Measurements from ENCODE around the gene KRTAP12-4.

Gene KRTAP12-4

GRCh38 chr21:44650265-44650972 lies 4.0 kb downstream of the KRTAP12-4 start:
- Histone ChIP-seq H2AK5ac (ENCODE audit: low read length) (no peak overlapping the region), H3K27ac (ENCODE audit: low read depth, low read length) (no peak overlapping the region), H2BK120ac (ENCODE audit: insufficient read depth, low read length, poor library complexity) (no peak overlapping the region), H3K18ac (ENCODE audit: low read length) (no peak overlapping the region), H3K9ac (ENCODE audit: low read length) (no peak overlapping the region), H4K12ac (ENCODE audit: low read depth, low read length) (no peak overlapping the region), H3K4me3 (ENCODE audit: low read depth, low read length) (no peak overlapping the region), H3K23ac (ENCODE audit: low read length) (no peak overlapping the region), H3K4me1 (ENCODE audit: control insufficient read depth in 1 of 2, insufficient read depth in 2 of 2, low read length in 2 of 2) (no peaks in the 10 kb centered on the region), H4K8ac (ENCODE audit: low read depth, low read length) (no peak overlapping the region), H3K27me3 (ENCODE audit: insufficient read depth, low read length) (no peaks in the 10 kb centered on the region), H3K36me3 (ENCODE audit: control insufficient read depth in 1 of 2, insufficient read depth in 2 of 2, low read length in 2 of 2) (no peaks in the 10 kb centered on the region), H2AFZ (ENCODE audit: insufficient read depth, low read length, poor library complexity) (no peak overlapping the region), H3K79me1 (ENCODE audit: low read length) (no peaks in the 10 kb centered on the region), H3K9me3 (ENCODE audit: insufficient read depth, low read depth, low read length) (peaks cover 8% of the 10 kb centered on the region), H3K4ac (ENCODE audit: low read depth, low read length) (no peak overlapping the region), H3K79me2 (ENCODE audit: control insufficient read depth, insufficient read depth, low read length, poor library complexity) (no peaks in the 10 kb centered on the region), H2BK12ac (ENCODE audit: low read length) (no peak overlapping the region), H2BK5ac (ENCODE audit: low read depth, low read length, poor library complexity) (no peak overlapping the region), H3K4me2 (ENCODE audit: low read length) (no peak overlapping the region), H3K14ac (ENCODE audit: low read length) (no peak overlapping the region), H4K91ac (ENCODE audit: low read depth, low read length) (no peak overlapping the region)
- WGBS (ENCODE audit: extremely low coverage, insufficient coverage, insufficient read length): no CpG with 5 or more reads among the region's 20 CpGs
- no peak for DNase-seq

GRCh38 chr21:44649521-44650100 lies 4.8 kb downstream of the KRTAP12-4 start:
- H3K4ac ChIP-seq (ENCODE audit: low read depth, low read length): no peak overlapping the region
- H4K91ac ChIP-seq (ENCODE audit: low read depth, low read length): no peak overlapping the region
- no peak overlapping the region for H3K23ac ChIP-seq (ENCODE audit: low read length)
- no peak overlapping the region for H2AFZ ChIP-seq (ENCODE audit: insufficient read depth, low read length, poor library complexity)
- no peak overlapping the region for H4K8ac ChIP-seq (ENCODE audit: low read depth, low read length)
- H3K4me3 ChIP-seq (ENCODE audit: low read depth, low read length): no peak overlapping the region
- no peak overlapping the region for H2BK5ac ChIP-seq (ENCODE audit: low read depth, low read length, poor library complexity)
- no peak overlapping the region for H3K4me2 ChIP-seq (ENCODE audit: low read length)
- H3K79me2 ChIP-seq (ENCODE audit: control insufficient read depth, insufficient read depth, low read length, poor library complexity): no peaks in the 10 kb centered on the region
- no peak for DNase-seq
- H2BK12ac ChIP-seq (ENCODE audit: low read length): no peak overlapping the region
- no peaks in the 10 kb centered on the region for H3K36me3 ChIP-seq (ENCODE audit: control insufficient read depth in 1 of 2, insufficient read depth in 2 of 2, low read length in 2 of 2)
- H3K27me3 ChIP-seq (ENCODE audit: insufficient read depth, low read length): no peaks in the 10 kb centered on the region
- no peak overlapping the region for H2AK5ac ChIP-seq (ENCODE audit: low read length)
- H4K12ac ChIP-seq (ENCODE audit: low read depth, low read length): no peak overlapping the region
- H3K14ac ChIP-seq (ENCODE audit: low read length): no peak overlapping the region
- no peak overlapping the region for H3K9ac ChIP-seq (ENCODE audit: low read length)
- no CpG with 5 or more reads among the region's 18 CpGs for WGBS (ENCODE audit: extremely low coverage, insufficient coverage, insufficient read length)
- H3K9me3 ChIP-seq (ENCODE audit: insufficient read depth, low read depth, low read length): peaks cover 7% of the 10 kb centered on the region
- no peak overlapping the region for H3K18ac ChIP-seq (ENCODE audit: low read length)
- no peak overlapping the region for H2BK120ac ChIP-seq (ENCODE audit: insufficient read depth, low read length, poor library complexity)
- H3K79me1 ChIP-seq (ENCODE audit: low read length): no peaks in the 10 kb centered on the region
- no peak overlapping the region for H3K27ac ChIP-seq (ENCODE audit: low read depth, low read length)
- H3K4me1 ChIP-seq (ENCODE audit: control insufficient read depth in 1 of 2, insufficient read depth in 2 of 2, low read length in 2 of 2): no peaks in the 10 kb centered on the region

GRCh38 chr21:44648557-44649311 lies 5.7 kb downstream of the KRTAP12-4 start:
- Histone ChIP-seq H3K18ac (ENCODE audit: low read length) (no peak overlapping the region), H3K27ac (ENCODE audit: low read depth, low read length) (no peak overlapping the region), H4K12ac (ENCODE audit: low read depth, low read length) (no peak overlapping the region), H3K27me3 (ENCODE audit: insufficient read depth, low read length) (no peaks in the 10 kb centered on the region), H2BK12ac (ENCODE audit: low read length) (no peak overlapping the region), H3K36me3 (ENCODE audit: control insufficient read depth in 1 of 2, insufficient read depth in 2 of 2, low read length in 2 of 2) (no peaks in the 10 kb centered on the region), H2AK5ac (ENCODE audit: low read length) (no peak overlapping the region), H2BK120ac (ENCODE audit: insufficient read depth, low read length, poor library complexity) (no peak overlapping the region), H3K9ac (ENCODE audit: low read length) (no peak overlapping the region), H3K4ac (ENCODE audit: low read depth, low read length) (no peak overlapping the region), H2BK5ac (ENCODE audit: low read depth, low read length, poor library complexity) (no peak overlapping the region), H4K8ac (ENCODE audit: low read depth, low read length) (no peak overlapping the region), H2AFZ (ENCODE audit: insufficient read depth, low read length, poor library complexity) (no peak overlapping the region), H4K91ac (ENCODE audit: low read depth, low read length) (no peak overlapping the region), H3K79me1 (ENCODE audit: low read length) (no peaks in the 10 kb centered on the region), H3K4me2 (ENCODE audit: low read length) (no peak overlapping the region), H3K9me3 (ENCODE audit: insufficient read depth, low read depth, low read length) (peaks cover 7% of the 10 kb centered on the region), H3K4me1 (ENCODE audit: control insufficient read depth in 1 of 2, insufficient read depth in 2 of 2, low read length in 2 of 2) (no peaks in the 10 kb centered on the region), H3K4me3 (ENCODE audit: low read depth, low read length) (no peak overlapping the region), H3K23ac (ENCODE audit: low read length) (no peak overlapping the region), H3K79me2 (ENCODE audit: control insufficient read depth, insufficient read depth, low read length, poor library complexity) (no peaks in the 10 kb centered on the region), H3K14ac (ENCODE audit: low read length) (no peak overlapping the region)
- WGBS (ENCODE audit: extremely low coverage, insufficient coverage, insufficient read length): no CpG with 5 or more reads among the region's 33 CpGs
- DNase-seq: no peak

- WGBS (ENCODE audit: extremely low coverage, insufficient coverage, insufficient read length): no CpG with 5 or more reads among the region's 8 CpGs
- no peak overlapping the region for H3K4me3 ChIP-seq (ENCODE audit: low read depth, low read length)
- H3K27ac ChIP-seq (ENCODE audit: low read depth, low read length): no peak overlapping the region
- H2AFZ ChIP-seq (ENCODE audit: insufficient read depth, low read length, poor library complexity): no peak overlapping the region
- no peaks in the 10 kb centered on the region for H3K36me3 ChIP-seq (ENCODE audit: control insufficient read depth in 1 of 2, insufficient read depth in 2 of 2, low read length in 2 of 2)
- no peak overlapping the region for H4K91ac ChIP-seq (ENCODE audit: low read depth, low read length)
- H3K79me2 ChIP-seq (ENCODE audit: control insufficient read depth, insufficient read depth, low read length, poor library complexity): no peaks in the 10 kb centered on the region
- H2BK120ac ChIP-seq (ENCODE audit: insufficient read depth, low read length, poor library complexity): no peak overlapping the region
- no peaks in the 10 kb centered on the region for H3K27me3 ChIP-seq (ENCODE audit: insufficient read depth, low read length)
- no peak overlapping the region for H3K9ac ChIP-seq (ENCODE audit: low read length)
- no peak overlapping the region for H3K18ac ChIP-seq (ENCODE audit: low read length)
- H3K14ac ChIP-seq (ENCODE audit: low read length): no peak overlapping the region
- no peaks in the 10 kb centered on the region for H3K79me1 ChIP-seq (ENCODE audit: low read length)
- peaks cover 5% of the 10 kb centered on the region for H3K9me3 ChIP-seq (ENCODE audit: insufficient read depth, low read depth, low read length)
- no peak overlapping the region for H2BK5ac ChIP-seq (ENCODE audit: low read depth, low read length, poor library complexity)
- H4K8ac ChIP-seq (ENCODE audit: low read depth, low read length): no peak overlapping the region
- H2AK5ac ChIP-seq (ENCODE audit: low read length): no peak overlapping the region
- H2BK12ac ChIP-seq (ENCODE audit: low read length): no peak overlapping the region
- no peak overlapping the region for H3K23ac ChIP-seq (ENCODE audit: low read length)
- no peak overlapping the region for H3K4me2 ChIP-seq (ENCODE audit: low read length)
- no peak for DNase-seq
- H4K12ac ChIP-seq (ENCODE audit: low read depth, low read length): no peak overlapping the region
- no peak overlapping the region for H3K4ac ChIP-seq (ENCODE audit: low read depth, low read length)
- no peaks in the 10 kb centered on the region for H3K4me1 ChIP-seq (ENCODE audit: control insufficient read depth in 1 of 2, insufficient read depth in 2 of 2, low read length in 2 of 2)
Measured at GRCh38 chr21:44647222-44647552, 7.3 kb downstream of the KRTAP12-4 start.

Measured in trophoblast cell (in vitro differentiated cells and primary cell).